Smooth muscle cell of the umbilical artery (primary cell): ENCODE measurements around the gene TNFRSF13B. TPM values are rescaled to one million over a fixed set of nuclear protein-coding genes. Genes with fewer than 3 reads are reported as not detected.

ENCODE experiments used
- total RNA-seq: library from RNA; depleted of rRNA; stranded (reverse); fragments of >200 nt; gene quantifications from 2 replicates; pipeline ENCODE4 v1.2.3, GENCODE V29; 2014

Gene TNFRSF13B
- not detected in 2 replicates for total RNA-seq

GRCh38 chr17:16971458-16972338, at the start of gene TNFRSF13B:
Gene TNFRSF13B, minus strand, starts transcription at chr17:16972118. Its CDS starts 43 bp downstream, at chr17:16972075.

Other genes with a start within 250 kb of the TNFRSF13B start
- gene MPRIP, start 70.3 kb upstream of the TNFRSF13B start, total RNA-seq, result 128 and 301 TPM in 2 replicates
- gene PLD6, start 234.2 kb upstream of the TNFRSF13B start, total RNA-seq, result 1.8 and 2.8 TPM in 2 replicates